T follicular helper cell (primary cell): Measurements from ENCODE around the gene CAPN8.

Source experiments
- DNase-seq: peaks from one replicate; pipeline ENCODE4 v3.0.0-alpha.2; 2020; ENCODE audit warnings: low read depth

The CAPN8 gene

GRCh38 chr1:223654083-223654482, 11.4 kb downstream of the CAPN8 start:
- DNase-seq, result no peak

DNA sequence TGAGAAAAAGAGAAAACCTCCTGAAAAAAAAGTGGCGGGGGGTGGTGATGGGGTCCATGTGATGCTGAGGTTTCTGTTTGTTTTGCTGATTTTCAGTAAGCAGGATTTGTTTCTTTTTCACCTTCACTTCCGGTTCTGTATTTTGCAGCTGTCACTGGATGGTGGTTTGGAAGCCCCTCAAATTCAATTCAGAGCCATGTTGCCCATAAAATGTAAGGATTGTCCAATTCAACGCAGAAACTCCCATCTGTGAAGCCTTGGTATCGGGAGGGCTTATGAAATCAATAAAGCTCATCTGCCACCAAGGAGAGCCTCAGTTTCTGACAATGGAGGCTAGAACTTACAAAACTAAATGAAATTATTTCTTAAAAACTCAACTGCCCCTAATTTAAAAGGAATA, 12.1 kb downstream of the CAPN8 start:
- no peak for DNase-seq

GRCh38 chr1:223653015-223653414, 12.5 kb downstream of the CAPN8 start:
- no peak for DNase-seq

DNA sequence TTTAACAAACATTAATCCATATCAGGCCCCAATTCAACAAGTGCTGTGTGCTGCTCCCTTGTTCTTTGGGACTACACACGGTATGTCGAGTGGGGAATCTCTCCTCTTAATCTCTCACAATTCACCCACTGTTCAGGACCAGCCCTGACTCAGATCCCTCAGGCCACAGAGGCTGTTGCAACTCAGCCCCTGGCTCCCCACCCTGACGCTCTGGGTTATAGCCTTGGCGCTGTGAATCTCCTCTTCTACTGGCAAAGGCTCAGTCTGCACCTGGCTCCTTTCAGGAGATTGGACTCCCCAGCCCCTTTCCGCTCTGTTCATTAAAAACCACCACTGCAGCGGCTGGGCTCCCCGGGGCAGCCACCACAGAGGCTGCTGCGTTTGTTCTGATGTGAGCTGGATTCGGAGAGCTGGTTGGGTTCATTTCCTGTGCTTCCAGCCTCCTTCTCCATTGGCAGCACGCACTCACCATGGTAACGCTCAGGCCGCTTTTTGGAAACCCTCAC, 13.0 kb downstream of the CAPN8 start:
- no peak for DNase-seq

GRCh38 chr1:223651291-223651991, 14.1 kb downstream of the CAPN8 start:
- no peak for DNase-seq

DNA sequence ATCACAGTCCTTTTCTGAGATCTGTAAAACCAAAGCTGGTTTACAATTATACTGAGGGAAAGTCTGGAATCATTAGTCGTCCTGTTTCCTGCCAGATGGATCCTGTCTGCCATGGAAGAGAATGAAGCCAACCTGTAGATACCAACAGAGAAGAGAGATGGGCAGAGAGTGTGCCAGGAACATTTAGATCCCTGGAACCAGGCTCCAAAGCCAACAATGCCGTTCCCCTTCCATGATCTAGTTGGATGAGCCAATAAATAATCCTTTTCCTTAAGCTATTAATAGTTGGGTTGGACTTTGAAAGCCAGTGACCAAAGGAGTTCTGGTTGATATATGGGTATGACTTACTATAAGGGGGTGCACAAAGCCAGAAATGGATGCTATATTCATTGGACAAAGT, 15.0 kb downstream of the CAPN8 start:
- no peak for DNase-seq

- no peak for DNase-seq
These were observed 16.3 kb downstream of the CAPN8 start for GRCh38 chr1:223649222-223649621.

DNA sequence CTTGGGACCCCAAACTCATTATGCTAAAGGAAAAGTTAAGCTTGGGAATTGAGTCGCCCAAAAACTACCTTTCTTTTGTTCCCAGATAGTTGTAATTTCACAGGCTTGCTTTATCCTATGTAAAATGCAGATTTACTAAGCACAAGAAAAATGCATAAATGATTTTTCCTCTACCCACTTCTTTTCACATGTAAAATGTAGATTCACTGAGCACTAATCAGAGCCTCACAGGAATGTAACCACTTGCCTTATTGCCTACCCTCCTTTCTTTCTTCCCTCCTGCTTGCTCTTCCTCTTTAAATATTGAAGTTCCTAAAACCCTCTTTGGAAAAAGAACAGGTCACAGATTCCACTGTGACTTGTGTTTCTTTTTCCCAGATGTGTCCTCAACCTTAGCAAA, 18.3 kb downstream of the CAPN8 start:
- DNase-seq, result no peak

DNA sequence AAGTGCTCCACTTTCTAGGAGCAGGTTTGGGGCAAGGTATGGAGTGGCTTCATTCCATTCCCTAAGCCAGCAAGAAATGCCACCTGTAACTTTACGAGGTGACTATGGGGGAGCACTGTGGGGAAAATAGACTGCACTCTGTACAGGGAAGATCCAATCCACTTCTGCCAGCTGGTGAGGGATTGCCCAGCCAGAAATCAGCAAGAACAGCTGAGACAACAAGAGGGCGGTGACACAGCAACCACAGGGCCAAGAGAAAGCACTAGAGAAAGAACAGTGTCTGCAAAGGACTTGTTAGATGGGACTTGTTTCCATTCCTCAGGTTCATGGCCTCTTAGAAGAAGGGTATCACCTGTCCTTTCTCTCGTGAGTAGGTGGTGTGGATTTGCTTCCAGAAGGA, 19.6 kb downstream of the CAPN8 start:
- DNase-seq, result no peak

DNA sequence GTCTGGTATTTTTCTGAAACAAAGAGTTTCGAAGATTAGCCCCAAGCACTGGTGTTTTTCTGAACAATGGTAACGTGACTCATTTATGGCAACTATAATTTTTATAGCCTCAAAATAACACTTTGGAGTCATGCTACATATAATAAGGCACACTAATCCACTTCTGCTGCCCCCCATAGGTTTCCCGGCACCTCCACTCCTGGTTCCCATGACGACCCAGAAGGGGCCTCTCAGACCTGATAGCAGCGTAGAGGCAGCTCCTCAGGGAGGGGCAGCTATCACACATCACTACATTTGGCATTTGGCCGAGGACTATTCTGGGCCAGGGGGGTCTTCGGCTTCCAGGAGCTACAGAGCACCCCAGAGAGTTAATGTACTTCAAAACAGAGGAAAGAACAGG, 23.3 kb downstream of the CAPN8 start:
- DNase-seq, result no peak

DNA sequence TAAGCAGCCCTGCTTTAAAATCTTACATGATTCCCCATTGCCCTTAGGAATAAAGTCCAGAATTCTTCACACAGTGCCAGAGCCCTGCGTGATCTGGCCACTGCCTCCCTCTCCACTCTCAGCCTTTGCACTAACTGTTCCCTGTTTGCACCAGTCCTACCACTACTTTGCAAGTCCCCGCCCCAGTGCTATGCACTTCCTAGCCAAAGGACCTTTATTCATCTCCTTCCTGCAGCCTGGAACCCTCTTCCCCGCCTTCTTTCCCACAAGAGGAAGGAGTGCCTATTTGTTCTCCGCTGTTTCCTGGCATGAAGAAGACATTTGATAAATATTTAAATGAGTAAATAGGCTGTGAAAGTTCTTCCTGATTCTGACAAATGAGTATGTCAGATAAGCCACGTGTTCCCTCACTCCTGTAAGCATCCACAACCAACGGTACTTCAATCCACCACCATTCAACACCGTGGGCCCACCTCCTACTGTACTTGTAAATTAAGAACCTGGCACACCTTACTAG, 23.9 kb downstream of the CAPN8 start:
- DNase-seq, result no peak

GRCh38 chr1:223639331-223639749, 26.2 kb downstream of the CAPN8 start:
- no peak for DNase-seq

DNA sequence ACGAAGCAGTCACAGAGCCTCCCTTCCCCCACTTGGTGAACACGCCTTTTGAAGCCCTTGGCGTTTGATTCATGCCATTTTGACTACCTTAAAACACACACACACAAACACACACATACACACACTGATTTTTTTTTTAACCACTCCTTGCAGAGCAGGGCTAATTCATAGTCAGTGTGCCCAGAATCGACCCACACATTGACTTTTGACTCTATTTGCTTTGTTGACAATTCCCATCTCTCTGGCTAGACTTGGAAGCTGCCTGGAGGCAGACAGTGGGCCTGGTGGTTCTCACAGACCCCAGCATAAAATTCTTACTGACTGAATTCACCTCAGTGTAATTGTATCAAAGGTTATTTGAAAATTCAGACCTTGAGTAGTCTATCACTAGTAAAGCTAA, 30.3 kb downstream of the CAPN8 start:
- DNase-seq, result no peak

GRCh38 chr1:223634423-223634822, 31.1 kb downstream of the CAPN8 start:
- no peak for DNase-seq

DNA sequence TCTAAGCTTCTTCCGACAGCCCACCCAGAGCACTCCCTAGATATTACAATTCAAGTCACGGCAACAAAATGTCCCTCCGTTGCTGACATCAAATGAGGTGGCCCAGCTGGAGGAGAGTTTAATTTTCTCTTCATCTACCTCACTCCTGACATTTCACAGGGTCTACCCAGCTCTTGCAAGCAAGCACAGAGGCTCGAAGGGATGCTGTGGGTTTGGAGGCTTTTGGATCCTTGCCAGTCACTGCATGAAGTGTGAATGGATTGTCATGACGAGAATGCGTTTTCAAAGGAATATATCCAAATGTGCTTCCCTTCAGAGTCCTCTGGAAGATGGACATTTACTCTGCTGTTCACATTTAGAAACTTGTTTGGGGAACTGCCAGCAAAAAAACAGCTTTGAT, 33.5 kb downstream of the CAPN8 start:
- DNase-seq, result no peak

DNA sequence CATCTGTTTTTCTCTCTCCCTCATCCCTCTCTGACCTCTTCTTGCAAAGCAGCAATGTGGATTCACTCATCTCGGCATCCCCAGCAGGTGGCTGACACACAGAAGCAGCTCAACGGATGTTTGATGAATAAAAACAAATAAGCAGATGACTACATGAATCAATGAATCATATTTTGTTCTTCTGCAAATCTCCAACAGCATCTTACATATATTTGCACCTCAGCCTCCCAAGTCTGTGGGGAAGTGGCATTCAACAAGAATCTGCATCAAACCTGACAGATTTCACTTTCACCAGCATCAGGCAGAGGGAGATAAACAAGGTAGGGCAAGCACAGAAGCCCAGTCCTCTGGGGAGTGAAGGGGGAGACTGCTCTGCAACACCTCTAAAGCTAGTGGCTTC, 34.0 kb downstream of the CAPN8 start:
- no peak for DNase-seq

GRCh38 chr1:223629126-223629457, 36.4 kb downstream of the CAPN8 start:
- DNase-seq, result no peak

GRCh38 chr1:223628233-223629125, 37.0 kb downstream of the CAPN8 start:
- peak; percentile 6 for DNase-seq

DNA sequence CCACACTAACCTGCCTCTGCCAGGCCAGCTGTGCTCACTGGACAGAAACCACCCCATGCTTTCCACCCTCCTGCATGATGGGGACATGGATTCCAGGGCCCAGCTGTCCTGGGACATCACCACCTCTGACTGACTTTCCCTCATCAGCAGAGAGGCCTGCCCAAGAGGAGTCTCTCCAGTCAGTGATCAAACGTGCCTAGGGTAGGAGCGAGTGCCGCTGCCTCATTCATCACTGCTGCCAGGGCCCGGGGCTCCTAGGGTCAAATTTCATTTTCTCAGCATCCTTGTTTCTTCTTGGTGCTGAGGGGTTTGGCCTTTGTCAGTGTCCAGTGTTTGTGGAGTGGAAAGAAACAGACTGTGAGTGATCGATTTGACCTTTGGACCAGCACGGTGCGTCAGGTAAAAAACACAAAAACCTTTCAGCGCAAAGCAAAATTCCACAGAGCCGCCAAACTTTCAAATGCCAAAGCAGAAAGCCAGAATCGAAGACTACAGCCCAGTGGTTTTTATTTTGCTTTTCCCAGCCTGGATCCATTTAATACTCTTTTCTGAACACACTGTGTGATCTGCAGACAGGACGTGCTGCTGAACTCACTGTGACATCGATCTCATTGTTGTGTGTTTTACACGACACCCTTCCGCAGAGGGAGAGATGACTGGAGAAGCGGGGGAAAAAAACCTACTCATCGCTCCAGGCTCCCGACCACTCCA, 43.2 kb downstream of the CAPN8 start:
- DNase-seq, result no peak

DNA sequence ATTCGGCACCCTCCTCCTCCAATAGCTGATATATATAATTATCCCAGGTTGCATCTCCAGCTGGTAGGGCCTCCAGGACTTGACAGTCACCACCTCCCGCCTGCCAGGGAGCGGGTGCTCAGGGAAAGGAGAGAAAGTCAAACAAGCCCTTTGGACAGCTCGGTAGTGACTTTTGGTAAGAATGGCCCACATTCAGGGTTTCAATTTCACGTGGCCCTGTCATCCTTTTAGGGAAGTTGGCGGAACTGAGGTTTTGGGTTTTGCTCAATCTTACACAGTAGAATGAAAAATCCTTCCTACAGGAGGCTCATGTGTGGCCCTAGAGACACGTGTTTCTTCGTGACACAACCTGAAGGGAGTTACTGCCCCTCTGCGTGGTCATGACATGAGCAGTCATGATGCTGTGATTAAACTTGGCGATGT, 44.2 kb downstream of the CAPN8 start:
- no peak for DNase-seq

DNA sequence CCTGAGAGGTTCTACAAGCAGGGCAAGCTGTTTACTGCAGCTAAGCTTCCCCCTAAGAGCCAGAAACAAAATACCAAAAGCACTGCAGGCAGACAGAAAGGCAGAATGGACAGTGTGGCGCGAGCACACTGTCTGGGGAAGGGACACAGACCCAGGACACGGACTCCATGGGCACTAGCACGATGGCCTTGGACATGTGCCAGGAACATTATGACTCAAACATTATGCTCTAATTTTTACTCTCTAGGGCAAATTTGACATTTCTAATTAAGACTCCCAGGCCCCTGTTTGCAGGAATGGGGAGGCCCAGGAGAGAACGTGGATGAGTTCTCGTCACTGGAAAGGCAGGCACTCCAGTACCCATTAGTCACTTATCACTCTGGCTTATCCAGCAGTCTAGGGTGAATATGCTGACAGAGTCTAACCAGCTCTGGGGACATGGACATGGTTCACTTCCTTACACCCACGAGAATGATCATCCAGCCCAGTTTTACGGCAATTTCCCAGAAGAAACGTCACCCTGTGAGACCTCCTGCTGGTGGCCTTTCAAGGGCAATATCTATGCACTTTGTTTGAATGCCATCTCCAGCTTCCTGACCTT, 45.1 kb downstream of the CAPN8 start:
- no peak for DNase-seq

DNA sequence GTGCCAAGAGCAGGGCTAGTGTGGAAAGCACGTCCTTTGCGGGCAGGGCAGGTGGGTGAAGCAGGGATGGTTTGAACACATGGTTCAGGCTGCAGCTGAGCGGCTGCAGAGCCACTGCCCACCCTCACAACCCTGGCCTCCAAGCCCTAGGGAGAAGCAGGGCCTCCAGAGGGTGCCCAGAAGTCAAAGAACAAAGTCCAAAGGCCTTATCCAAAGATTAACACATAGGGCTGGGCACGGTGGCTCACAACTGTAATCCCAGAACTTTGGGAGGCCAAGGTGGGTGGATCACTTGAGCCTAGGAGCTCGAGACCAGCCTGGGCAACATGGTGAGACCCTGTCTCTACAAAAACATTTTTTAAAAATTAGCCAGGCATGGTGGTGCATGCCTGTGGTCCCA, 46.8 kb downstream of the CAPN8 start:
- DNase-seq, result no peak
